Measurements from ENCODE around the gene GNAI3.

GNAI3 gene

DNA sequence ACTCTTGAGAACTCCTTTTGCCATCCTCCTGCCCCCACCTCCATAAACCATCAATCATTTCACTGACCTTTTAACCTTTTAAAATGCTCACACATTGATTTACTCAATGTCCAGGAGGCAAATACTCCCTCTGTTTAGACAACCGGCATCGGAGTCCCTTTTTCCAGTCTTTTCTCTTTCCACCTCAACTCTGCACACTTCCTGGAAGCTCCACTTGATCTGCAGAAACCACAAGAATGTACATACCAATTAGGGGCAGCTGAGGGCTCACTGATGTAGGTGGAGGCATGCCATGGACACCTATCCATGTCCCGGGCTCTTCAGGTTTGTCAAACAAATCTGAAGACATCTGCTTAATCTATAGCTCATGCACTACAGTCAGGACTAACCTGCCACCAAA, 33.6 kb upstream of the GNAI3 start:
- peaks cover 17% of the 10 kb centered on the region for H3K27me3 ChIP-seq (ENCODE audit: control insufficient read depth, low read length)
- no peaks in the 10 kb centered on the region for H3K79me2 ChIP-seq (ENCODE audit: control insufficient read depth, low read length)
- no peaks in the 10 kb centered on the region for H3K9me3 ChIP-seq (ENCODE audit: control insufficient read depth, insufficient read depth, low read length)
- no peak overlapping the region for H3K4me2 ChIP-seq (ENCODE audit: low read length)
- no peaks in the 10 kb centered on the region for H3F3A ChIP-seq (ENCODE audit: control insufficient read depth, insufficient read depth)
- TF ChIP-seq EZH2phosphoT487 (IDR thresholded peaks at IDR 0.05; ENCODE audit: borderline replicate concordance, low read length) = no peak
- TF ChIP-seq, protein P1, sequence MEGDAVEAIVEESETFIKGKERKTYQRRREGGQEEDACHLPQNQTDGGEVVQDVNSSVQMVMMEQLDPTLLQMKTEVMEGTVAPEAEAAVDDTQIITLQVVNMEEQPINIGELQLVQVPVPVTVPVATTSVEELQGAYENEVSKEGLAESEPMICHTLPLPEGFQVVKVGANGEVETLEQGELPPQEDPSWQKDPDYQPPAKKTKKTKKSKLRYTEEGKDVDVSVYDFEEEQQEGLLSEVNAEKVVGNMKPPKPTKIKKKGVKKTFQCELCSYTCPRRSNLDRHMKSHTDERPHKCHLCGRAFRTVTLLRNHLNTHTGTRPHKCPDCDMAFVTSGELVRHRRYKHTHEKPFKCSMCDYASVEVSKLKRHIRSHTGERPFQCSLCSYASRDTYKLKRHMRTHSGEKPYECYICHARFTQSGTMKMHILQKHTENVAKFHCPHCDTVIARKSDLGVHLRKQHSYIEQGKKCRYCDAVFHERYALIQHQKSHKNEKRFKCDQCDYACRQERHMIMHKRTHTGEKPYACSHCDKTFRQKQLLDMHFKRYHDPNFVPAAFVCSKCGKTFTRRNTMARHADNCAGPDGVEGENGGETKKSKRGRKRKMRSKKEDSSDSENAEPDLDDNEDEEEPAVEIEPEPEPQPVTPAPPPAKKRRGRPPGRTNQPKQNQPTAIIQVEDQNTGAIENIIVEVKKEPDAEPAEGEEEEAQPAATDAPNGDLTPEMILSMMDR (IDR thresholded peaks at IDR 0.05; ENCODE audit: low read depth, low read length, poor library complexity, severe bottlenecking) = no peak
- H3K4me3 ChIP-seq (ENCODE audit: low read length) = no peak overlapping the region
- peaks cover 4% of the 10 kb centered on the region for H3K4me1 ChIP-seq (ENCODE audit: control insufficient read depth, low read length)
- no peaks in the 10 kb centered on the region for H3K36me3 ChIP-seq (ENCODE audit: control insufficient read depth, low read length)
- H3K27ac ChIP-seq (ENCODE audit: low read depth, low read length) = no peak overlapping the region
- no peaks in the 10 kb centered on the region for H3K9me2 ChIP-seq (replicated peaks; ENCODE audit: control insufficient read depth, low read length)
- no peaks in the 10 kb centered on the region for H4K20me1 ChIP-seq (ENCODE audit: control insufficient read depth, insufficient read depth, low read depth, low read length)

DNA sequence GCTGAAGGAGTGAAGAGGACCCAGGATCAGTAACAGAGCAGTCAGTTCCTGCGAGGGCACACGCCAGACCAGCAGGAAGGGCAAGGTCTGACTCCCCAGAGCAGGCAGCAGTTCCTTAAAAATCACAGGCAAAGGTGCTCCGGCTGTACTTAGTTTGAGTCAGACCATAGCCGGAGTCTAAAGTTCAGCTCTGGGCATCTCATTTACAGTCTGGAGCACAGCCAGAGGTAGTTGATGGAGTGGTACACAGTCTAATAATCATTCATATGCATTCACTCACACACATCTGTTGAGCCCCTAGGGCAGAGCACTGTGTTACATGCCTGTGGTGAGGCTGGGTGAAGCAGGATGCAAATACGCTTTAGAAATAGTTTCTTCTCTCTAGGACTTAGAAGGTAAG, 31.5 kb upstream of the GNAI3 start:
- Histone ChIP-seq H3K79me2 (ENCODE audit: control insufficient read depth, low read length) (no peaks in the 10 kb centered on the region), H3K9me2 (replicated peaks; ENCODE audit: control insufficient read depth, low read length) (no peaks in the 10 kb centered on the region), H3K27me3 (ENCODE audit: control insufficient read depth, low read length) (peaks cover 7% of the 10 kb centered on the region), H3F3A (ENCODE audit: control insufficient read depth, insufficient read depth) (no peaks in the 10 kb centered on the region), H3K27ac (ENCODE audit: low read depth, low read length) (no peak overlapping the region), H3K9me3 (ENCODE audit: control insufficient read depth, insufficient read depth, low read length) (no peaks in the 10 kb centered on the region), H3K36me3 (ENCODE audit: control insufficient read depth, low read length) (no peaks in the 10 kb centered on the region), H4K20me1 (ENCODE audit: control insufficient read depth, insufficient read depth, low read depth, low read length) (no peaks in the 10 kb centered on the region), H3K4me1 (ENCODE audit: control insufficient read depth, low read length) (no peaks in the 10 kb centered on the region), H3K4me3 (ENCODE audit: low read length) (no peak overlapping the region), H3K4me2 (ENCODE audit: low read length) (no peak overlapping the region)
- TF ChIP-seq EZH2phosphoT487 (IDR thresholded peaks at IDR 0.05; ENCODE audit: borderline replicate concordance, low read length) = no peak
- TF ChIP-seq, protein P1 (IDR thresholded peaks at IDR 0.05; ENCODE audit: low read depth, low read length, poor library complexity, severe bottlenecking) = no peak

DNA sequence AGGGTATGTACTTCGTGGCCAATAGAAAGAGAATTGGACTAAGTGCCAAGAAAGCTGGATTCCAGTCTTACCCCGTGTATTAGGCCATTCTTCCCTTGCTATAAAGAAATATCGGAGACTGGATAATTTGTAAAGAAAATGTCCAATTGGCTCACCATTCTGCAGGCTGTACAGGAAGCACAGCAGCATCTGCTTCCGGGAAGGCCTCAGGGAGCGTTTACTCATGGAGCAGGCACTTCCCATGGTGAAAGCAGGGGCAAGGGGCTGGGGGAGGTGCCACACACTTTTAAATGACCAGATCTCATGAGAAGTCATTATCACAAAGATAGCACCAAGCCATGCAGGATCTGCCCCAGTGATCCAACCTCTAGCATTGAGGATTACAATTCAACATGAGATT, 31.1 kb upstream of the GNAI3 start:
- Histone ChIP-seq H3K4me2 (ENCODE audit: low read length) (no peak overlapping the region), H3K4me1 (ENCODE audit: control insufficient read depth, low read length) (no peaks in the 10 kb centered on the region), H3K9me3 (ENCODE audit: control insufficient read depth, insufficient read depth, low read length) (no peaks in the 10 kb centered on the region), H3K27me3 (ENCODE audit: control insufficient read depth, low read length) (peaks cover 11% of the 10 kb centered on the region), H3K4me3 (ENCODE audit: low read length) (no peak overlapping the region), H3K79me2 (ENCODE audit: control insufficient read depth, low read length) (no peaks in the 10 kb centered on the region), H3F3A (ENCODE audit: control insufficient read depth, insufficient read depth) (no peaks in the 10 kb centered on the region), H4K20me1 (ENCODE audit: control insufficient read depth, insufficient read depth, low read depth, low read length) (no peaks in the 10 kb centered on the region), H3K36me3 (ENCODE audit: control insufficient read depth, low read length) (no peaks in the 10 kb centered on the region), H3K9me2 (replicated peaks; ENCODE audit: control insufficient read depth, low read length) (no peaks in the 10 kb centered on the region), H3K27ac (ENCODE audit: low read depth, low read length) (no peak overlapping the region)
- no peak for TF ChIP-seq EZH2phosphoT487 (IDR thresholded peaks at IDR 0.05; ENCODE audit: borderline replicate concordance, low read length)
- TF ChIP-seq, protein P1 (IDR thresholded peaks at IDR 0.05; ENCODE audit: low read depth, low read length, poor library complexity, severe bottlenecking) = no peak
